Measurements from ENCODE around the gene UBE2N. TPM values are rescaled to one million over a fixed set of nuclear protein-coding genes. Genes with fewer than 3 reads are reported as not detected.

UBE2N gene
- 75.2 and 78.7 TPM in 2 replicates for total RNA-seq

GRCh38 chr12:93441617-93442410 is at the start of gene UBE2N:
UBE2N (minus strand) TSS chr12:93441947; CDS start chr12:93441884, 63 bp downstream.

GRCh38 chr12:93467351-93468007 is 25.7 kb upstream of the UBE2N start, which contains the start of gene MRPL42:
MRPL42 (plus strand) TSS chr12:93467514; CDS start chr12:93469286, 1,772 bp downstream.

GRCh38 chr12:93377252-93378195 is 64.2 kb downstream of the UBE2N start, which contains the start of gene NUDT4:
NUDT4 (plus strand) TSS chr12:93377925; CDS start chr12:93378323, 398 bp downstream.

Other genes with a start within 250 kb of the UBE2N start
- gene NUDT4, start 64.0 kb downstream of the UBE2N start, total RNA-seq = 40.1 and 52.1 TPM in 2 replicates
- gene MRPL42, start 25.6 kb upstream of the UBE2N start, total RNA-seq = 68.8 and 78.2 TPM in 2 replicates
- 63.2 and 72.0 TPM in 2 replicates for gene SOCS2, start 130.7 kb upstream of the UBE2N start, total RNA-seq
- 41.0 and 44.4 TPM in 2 replicates for gene CRADD, start 235.4 kb upstream of the UBE2N start, total RNA-seq

All from bronchus fibroblast of lung (primary cell).